Keratinocyte (primary cell): ENCODE data around the gene UBE2E1. TPM values are rescaled to one million over a fixed set of nuclear protein-coding genes. Genes with fewer than 3 reads are reported as not detected.

Source experiments
- DNase-seq: peaks from one replicate; pipeline ENCODE4 v3.0.0-alpha.2; 2011; ENCODE audit warnings: low read depth, missing footprints, low spot score
- FAIRE-seq: peaks from 2 replicates; lab custom pipeline; 2011; peaks lifted over from hg19 to GRCh38; lab: Jason Lieb, UNC
- H2AFZ ChIP-seq: 2 replicates; pipeline ENCODE4 v1.6.0; 2012; ENCODE audit warnings: low read length, control low read depth, inconsistent platforms; ENCODE audit not compliant: control insufficient read depth
- H3K27ac ChIP-seq: 2 replicates; pipeline ENCODE4 v1.5.1; 2011; ENCODE audit warnings: low read length; ENCODE audit not compliant: control insufficient read depth, insufficient read depth
- H3K27me3 ChIP-seq: 3 replicates; pipeline ENCODE4 v1.6.0; 2011; ENCODE audit warnings: low read length; ENCODE audit not compliant: control insufficient read depth, insufficient read depth; ENCODE audit errors: extremely low read depth
- H3K36me3 ChIP-seq, 2 experiments: 2 replicates in 1 of 2; 3 replicates in 1 of 2; pipeline ENCODE4 v1.5.1; 2011; ENCODE audit warnings: low read length in 2 of 2, mild to moderate bottlenecking in 1 of 2; ENCODE audit not compliant: control insufficient read depth in 2 of 2, insufficient read depth in 2 of 2; ENCODE audit errors: extremely low read depth in 1 of 2
- H3K4me1 ChIP-seq: 3 replicates; pipeline ENCODE4 v1.5.1; 2011; ENCODE audit warnings: low read length; ENCODE audit not compliant: control insufficient read depth, insufficient read depth; ENCODE audit errors: extremely low read depth
- H3K4me2 ChIP-seq: 3 replicates; pipeline ENCODE4 v1.6.0; 2011; ENCODE audit warnings: low read depth, low read length; ENCODE audit not compliant: control insufficient read depth, insufficient read depth; ENCODE audit errors: extremely low read depth
- H3K4me3 ChIP-seq, 3 experiments: fragments of 200-600 bp in 1 of 3; sonication (generic) in 1 of 3; 2 replicates in 2 of 3; 3 replicates in 1 of 3; pipeline ENCODE4 v1.5.1; 2011 to 2016; ENCODE audit warnings: low read length in 3 of 3, mild to moderate bottlenecking in 3 of 3, control low read depth in 2 of 3, inconsistent platforms in 1 of 3, low read depth in 1 of 3, mixed read lengths in 1 of 3, mixed run types in 1 of 3, moderate library complexity in 1 of 3; ENCODE audit not compliant: control insufficient read depth in 2 of 3, insufficient read depth in 2 of 3; ENCODE audit errors: extremely low read depth in 1 of 3
- H3K79me2 ChIP-seq: 2 replicates; pipeline ENCODE4 v1.6.0; 2012; ENCODE audit warnings: low read length; ENCODE audit not compliant: control insufficient read depth, insufficient read depth
- H3K9ac ChIP-seq: 3 replicates; pipeline ENCODE4 v1.6.0; 2011; ENCODE audit warnings: low read length; ENCODE audit not compliant: control insufficient read depth, insufficient read depth; ENCODE audit errors: extremely low read depth
- H3K9me1 ChIP-seq: 3 replicates; pipeline ENCODE4 v1.6.0; 2011; ENCODE audit warnings: low read length; ENCODE audit not compliant: control insufficient read depth, insufficient read depth; ENCODE audit errors: extremely low read depth
- H3K9me3 ChIP-seq: 2 replicates; pipeline ENCODE4 v1.5.1; 2012; ENCODE audit warnings: low read depth, low read length; ENCODE audit not compliant: control insufficient read depth
- H4K20me1 ChIP-seq: 3 replicates; pipeline ENCODE4 v1.6.0; 2011; ENCODE audit warnings: low read length; ENCODE audit not compliant: control insufficient read depth, insufficient read depth; ENCODE audit errors: extremely low read depth
- CTCF ChIP-seq, 3 experiments: IDR thresholded peaks in 1 of 3; conservative IDR thresholded peaks in 1 of 3; optimal IDR thresholded peaks in 1 of 3; 2 replicates in 2 of 3; 3 replicates in 1 of 3; pipeline versions ENCODE3 to v1.5.1; 2011; ENCODE audit warnings: low read length in 3 of 3, mild to moderate bottlenecking in 3 of 3, moderate library complexity in 2 of 3, control low read depth in 1 of 3, inconsistent platforms in 1 of 3; ENCODE audit not compliant: insufficient read depth in 2 of 3; ENCODE audit errors: extremely low read depth in 1 of 3
- EZH2 ChIP-seq: IDR thresholded peaks from one replicate; pipeline ENCODE4 v1.6.1; 2012; ENCODE audit warnings: inconsistent platforms, mild to moderate bottlenecking, low read length, moderate library complexity
- dilution Hi-C: fragments of 300-500 bp; cut with MboI; formaldehyde crosslinking; loops from one replicate; pipeline ENCODE4 v1.7.0; 2020; ENCODE audit warnings: low sequenced_read_pairs; ENCODE audit not compliant: extremely low pct_ligation_motif_present
- polyA plus RNA-seq, 5 experiments: library from polyadenylated mRNA; depleted of rRNA in 3 of 5; stranded (reverse) in 3 of 5; stranded (forward) in 1 of 5; unstranded in 1 of 5; fragments of >200 nt; gene quantifications; 1 replicate in 1 of 5; 2 replicates in 3 of 5; 3 replicates in 1 of 5; pipeline versions ENCODE4 v1.2.1 to v1.2.3, GENCODE V29; 2011 to 2012; ENCODE audit warnings: missing spikeins in 2 of 5, low read depth in 1 of 5, low replicate concordance in 1 of 5

The UBE2E1 gene
- polyA plus RNA-seq, 1 donor (not counting 4 experiments of a cell fraction or from before 2014, with no cell fraction given) = 205 TPM

GRCh38 chr3:23764407-23764806, 41.3 kb upstream of the UBE2E1 start:
- Histone ChIP-seq H3K4me2 (no peak overlapping the region), H3K4me3 (no peak overlapping the region), H2AFZ (no peak overlapping the region), H3K4me1 (no peaks in the 10 kb centered on the region), H3K79me2 (no peaks in the 10 kb centered on the region), H3K36me3 (no peaks in the 10 kb centered on the region), H3K9me3 (no peaks in the 10 kb centered on the region), H3K9ac (no peak overlapping the region), H4K20me1 (no peaks in the 10 kb centered on the region), H3K27ac (no peak overlapping the region), H3K27me3 (no peaks in the 10 kb centered on the region), H3K9me1 (no peaks in the 10 kb centered on the region)
- dilution Hi-C loops = no loop called here
- DNase-seq (no peak), FAIRE-seq (no peak)
- no peak for TF ChIP-seq EZH2
- no peak for TF ChIP-seq CTCF (optimal IDR thresholded peaks at IDR 0.05 in 1 of 3, IDR thresholded peaks at IDR 0.05 in 1 of 3, conservative IDR thresholded peaks at IDR 0.05 in 1 of 3; ENCODE audit: extremely low read depth in 1 of 3, insufficient read depth in 2 of 3, low read length in 3 of 3)

- H3K36me3 ChIP-seq = no peaks in the 10 kb centered on the region
- H3K4me1 ChIP-seq = no peaks in the 10 kb centered on the region
- no peaks in the 10 kb centered on the region for H3K9me3 ChIP-seq
- no peak overlapping the region for H2AFZ ChIP-seq
- H3K9me1 ChIP-seq = no peaks in the 10 kb centered on the region
- no peak overlapping the region for H3K4me2 ChIP-seq
- no peak overlapping the region for H3K9ac ChIP-seq
- no peak overlapping the region for H3K27ac ChIP-seq
- dilution Hi-C loops = no loop called here
- TF ChIP-seq CTCF (optimal IDR thresholded peaks at IDR 0.05 in 1 of 3, IDR thresholded peaks at IDR 0.05 in 1 of 3, conservative IDR thresholded peaks at IDR 0.05 in 1 of 3; ENCODE audit: extremely low read depth in 1 of 3, insufficient read depth in 2 of 3, low read length in 3 of 3) (no peak), EZH2 (no peak)
- H3K4me3 ChIP-seq = no peak overlapping the region
- H4K20me1 ChIP-seq = no peaks in the 10 kb centered on the region
- FAIRE-seq (no peak), DNase-seq (no peak)
- no peaks in the 10 kb centered on the region for H3K79me2 ChIP-seq
- peaks cover 5% of the 10 kb centered on the region for H3K27me3 ChIP-seq
These were observed 38.2 kb upstream of the UBE2E1 start for GRCh38 chr3:23767546-23767945.
